Thyroid gland (tissue), 4 donors: ENCODE data around the gene PSG2.

Source experiments
- POLR2A ChIP-seq, 2 donors: fragments of 450-650 bp; IDR thresholded peaks; one replicate each; pipeline ENCODE4 v1.6.1; 2017; ENCODE audit warnings: antibody characterized with exemption in 2 of 2, mild to moderate bottlenecking in 2 of 2, moderate library complexity in 1 of 2
- TF ChIP-seq, protein P1 (sequence below), 6 experiments: fragments of 200-600 bp in 3 of 6; fragments of 450-650 bp in 3 of 6; sonication (generic) in 3 of 6; IDR thresholded peaks; one replicate each; pipeline ENCODE4 v1.5.1; 2016 to 2019; ENCODE audit warnings: antibody characterized with exemption in 6 of 6, mild to moderate bottlenecking in 2 of 6, inconsistent platforms in 1 of 6, moderate library complexity in 1 of 6

DNA sequence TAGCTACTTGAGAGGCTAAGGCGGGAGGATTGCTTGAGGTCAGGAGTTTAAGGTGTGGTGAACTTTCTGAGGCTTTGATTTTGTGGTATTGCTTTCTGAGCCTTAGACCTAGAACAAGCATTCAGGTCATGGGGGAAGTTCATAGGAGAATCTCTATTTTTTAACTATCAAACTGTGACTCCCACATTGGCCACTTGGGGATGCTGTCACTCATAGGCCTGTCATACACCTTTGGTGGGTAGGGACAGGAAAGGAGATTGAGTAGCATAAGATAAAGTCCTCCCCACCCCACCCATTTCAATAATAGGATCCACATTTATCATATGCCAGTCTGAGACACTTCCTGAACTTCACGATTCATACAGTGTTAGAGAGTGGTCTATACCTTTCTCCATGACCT, 41.9 kb upstream of the PSG2 start:
- TF ChIP-seq, protein P1, sequence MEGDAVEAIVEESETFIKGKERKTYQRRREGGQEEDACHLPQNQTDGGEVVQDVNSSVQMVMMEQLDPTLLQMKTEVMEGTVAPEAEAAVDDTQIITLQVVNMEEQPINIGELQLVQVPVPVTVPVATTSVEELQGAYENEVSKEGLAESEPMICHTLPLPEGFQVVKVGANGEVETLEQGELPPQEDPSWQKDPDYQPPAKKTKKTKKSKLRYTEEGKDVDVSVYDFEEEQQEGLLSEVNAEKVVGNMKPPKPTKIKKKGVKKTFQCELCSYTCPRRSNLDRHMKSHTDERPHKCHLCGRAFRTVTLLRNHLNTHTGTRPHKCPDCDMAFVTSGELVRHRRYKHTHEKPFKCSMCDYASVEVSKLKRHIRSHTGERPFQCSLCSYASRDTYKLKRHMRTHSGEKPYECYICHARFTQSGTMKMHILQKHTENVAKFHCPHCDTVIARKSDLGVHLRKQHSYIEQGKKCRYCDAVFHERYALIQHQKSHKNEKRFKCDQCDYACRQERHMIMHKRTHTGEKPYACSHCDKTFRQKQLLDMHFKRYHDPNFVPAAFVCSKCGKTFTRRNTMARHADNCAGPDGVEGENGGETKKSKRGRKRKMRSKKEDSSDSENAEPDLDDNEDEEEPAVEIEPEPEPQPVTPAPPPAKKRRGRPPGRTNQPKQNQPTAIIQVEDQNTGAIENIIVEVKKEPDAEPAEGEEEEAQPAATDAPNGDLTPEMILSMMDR (IDR thresholded peaks at IDR 0.05), result no peak
- no peak for TF ChIP-seq POLR2A (IDR thresholded peaks at IDR 0.05)
